Hepatocyte (in vitro differentiated cells): ENCODE data around the gene CAMSAP1. TPM values are rescaled to one million over a fixed set of nuclear protein-coding genes. Genes with fewer than 3 reads are reported as not detected.

ENCODE experiments used
- DNase-seq: peaks from one replicate; pipeline ENCODE4 v3.0.0-alpha.2; 2016; ENCODE audit warnings: low spot score
- H2AFZ ChIP-seq: fragments of 200-600 bp; sonication (generic); 2 replicates; pipeline ENCODE4 v1.6.0; 2016; ENCODE audit warnings: antibody characterized with exemption, mild to moderate bottlenecking
- H3K27ac ChIP-seq: fragments of 200-600 bp; sonication (generic); 2 replicates; pipeline ENCODE4 v1.5.1; 2016; ENCODE audit warnings: mild to moderate bottlenecking
- H3K27me3 ChIP-seq: fragments of 200-600 bp; sonication (generic); 2 replicates; pipeline ENCODE4 v1.6.1; 2016
- H3K36me3 ChIP-seq: fragments of 200-600 bp; sonication (generic); replicated peaks from 2 replicates; pipeline ENCODE4 v1.5.1; 2016; ENCODE audit warnings: low read depth; ENCODE audit not compliant: insufficient read depth
- H3K4me1 ChIP-seq: fragments of 200-600 bp; sonication (generic); 2 replicates; pipeline ENCODE4 v1.5.1; 2016; ENCODE audit warnings: mild to moderate bottlenecking, moderate library complexity; ENCODE audit not compliant: insufficient read depth
- H3K4me2 ChIP-seq: fragments of 200-600 bp; sonication (generic); 2 replicates; pipeline ENCODE4 v1.6.0; 2016
- H3K4me3 ChIP-seq: fragments of 200-600 bp; sonication (generic); 2 replicates; pipeline ENCODE4 v1.5.1; 2016; ENCODE audit warnings: mild to moderate bottlenecking
- H3K79me2 ChIP-seq: fragments of 200-600 bp; sonication (generic); 2 replicates; pipeline ENCODE4 v1.6.0; 2017; ENCODE audit warnings: mild to moderate bottlenecking
- H3K9me2 ChIP-seq: fragments of 200-600 bp; sonication (generic); replicated peaks from 2 replicates; pipeline ENCODE4 v1.6.0; 2017; ENCODE audit warnings: mild to moderate bottlenecking; ENCODE audit not compliant: insufficient read depth
- H3K9me3 ChIP-seq: fragments of 200-600 bp; sonication (generic); 2 replicates; pipeline ENCODE4 v1.5.1; 2016; ENCODE audit warnings: low read depth, mild to moderate bottlenecking
- H4K20me1 ChIP-seq: fragments of 200-600 bp; sonication (generic); 2 replicates; pipeline ENCODE4 v1.6.0; 2016; ENCODE audit warnings: mild to moderate bottlenecking; ENCODE audit not compliant: insufficient read depth, poor library complexity, severe bottlenecking
- EZH2 ChIP-seq: fragments of 200-600 bp; sonication (generic); IDR thresholded peaks from 2 replicates; pipeline ENCODE4 v1.6.1; 2016; ENCODE audit warnings: antibody characterized with exemption, mild to moderate bottlenecking, borderline replicate concordance
- EZH2phosphoT487 ChIP-seq: fragments of 200-600 bp; sonication (generic); IDR thresholded peaks from one replicate; pipeline ENCODE4 v1.6.1; 2018; ENCODE audit warnings: antibody characterized with exemption, mild to moderate bottlenecking, low read depth, moderate library complexity; ENCODE audit not compliant: unreplicated experiment, severe bottlenecking
- WGBS: methylation state at CpG from one replicate; pipeline ENCODE4 v1.1.6; 2016; ENCODE audit warnings: low lambda C conversion rate; ENCODE audit errors: missing lambda C conversion rate; 5-methylcytosine and 5-hydroxymethylcytosine counted together
- polyA plus RNA-seq: library from polyadenylated mRNA; unstranded; fragments of >200 nt; fragmentation: Nextera tagmentation; extraction: Ambion mirVana; gene quantifications from 2 replicates; pipeline ENCODE4 v1.2.1, GENCODE V29; 2016
- total RNA-seq: library from RNA; depleted of rRNA; stranded (reverse); fragments of >200 nt; gene quantifications from 2 replicates; pipeline ENCODE4 v1.2.3, GENCODE V29; 2014
- TF ChIP-seq, protein P1 (sequence below): fragments of 200-600 bp; sonication (generic); IDR thresholded peaks from 2 replicates; pipeline ENCODE4 v1.5.1; 2016; ENCODE audit warnings: antibody characterized with exemption, mild to moderate bottlenecking; ENCODE audit not compliant: poor library complexity

Gene CAMSAP1
- total and polyA plus RNA-seq, 2 experiments from 2014 or later = 5.0 to 15.6 TPM

DNA sequence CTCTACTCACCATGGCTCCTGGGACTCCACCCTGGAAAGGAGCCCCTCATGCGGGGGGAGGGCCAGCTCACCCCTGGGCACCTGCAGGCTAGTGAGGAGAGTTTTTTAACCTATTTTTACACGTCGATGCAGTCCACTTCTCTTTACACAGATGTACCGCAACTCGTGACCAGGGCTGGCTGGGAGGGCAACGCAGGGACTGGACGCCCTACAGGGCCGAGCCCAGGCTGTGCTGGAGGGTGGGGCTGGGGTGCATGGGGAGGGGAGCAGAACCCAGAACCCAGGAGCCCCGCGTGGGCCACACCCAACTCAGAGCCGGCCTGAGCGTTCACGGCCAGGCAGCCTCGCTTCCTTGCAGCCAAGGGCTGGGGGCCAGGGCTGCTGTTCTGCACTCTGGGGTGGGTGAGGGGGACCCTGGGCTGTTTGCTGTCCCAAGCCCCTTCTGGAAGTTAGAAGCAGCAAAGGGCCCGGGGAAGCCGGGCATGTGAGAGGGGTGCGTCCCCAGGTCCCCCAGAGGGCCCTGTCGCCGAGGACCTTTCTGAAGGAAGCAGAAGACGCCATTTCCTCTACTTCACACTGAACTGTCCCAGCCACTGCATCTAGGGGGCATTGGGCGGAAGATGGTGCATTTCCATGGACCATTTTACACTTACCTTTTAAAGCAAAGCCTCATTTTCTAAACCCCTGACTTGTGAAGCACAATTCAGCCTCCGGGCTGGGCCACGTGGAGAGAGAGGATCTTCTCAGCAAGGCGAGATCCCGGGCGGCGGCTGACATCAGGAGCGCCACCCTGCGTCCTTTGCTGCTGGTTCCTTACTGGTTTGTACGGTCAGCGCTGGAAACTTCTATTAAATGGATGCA, 114.8 kb downstream of the CAMSAP1 start:
- no peak overlapping the region for H3K4me3 ChIP-seq
- H4K20me1 ChIP-seq = no peaks in the 10 kb centered on the region
- H3K9me3 ChIP-seq = no peaks in the 10 kb centered on the region
- H3K36me3 ChIP-seq = no peaks in the 10 kb centered on the region
- no peak overlapping the region for H3K27ac ChIP-seq
- H3K27me3 ChIP-seq = no peaks in the 10 kb centered on the region
- H3K9me2 ChIP-seq = no peaks in the 10 kb centered on the region
- WGBS = 90% methylated on average over 28 of the region's 31 CpGs
- no peaks in the 10 kb centered on the region for H3K4me1 ChIP-seq
- DNase-seq = no peak
- no peak overlapping the region for H2AFZ ChIP-seq
- TF ChIP-seq EZH2 (no peak), EZH2phosphoT487 (no peak)
- TF ChIP-seq, protein P1, sequence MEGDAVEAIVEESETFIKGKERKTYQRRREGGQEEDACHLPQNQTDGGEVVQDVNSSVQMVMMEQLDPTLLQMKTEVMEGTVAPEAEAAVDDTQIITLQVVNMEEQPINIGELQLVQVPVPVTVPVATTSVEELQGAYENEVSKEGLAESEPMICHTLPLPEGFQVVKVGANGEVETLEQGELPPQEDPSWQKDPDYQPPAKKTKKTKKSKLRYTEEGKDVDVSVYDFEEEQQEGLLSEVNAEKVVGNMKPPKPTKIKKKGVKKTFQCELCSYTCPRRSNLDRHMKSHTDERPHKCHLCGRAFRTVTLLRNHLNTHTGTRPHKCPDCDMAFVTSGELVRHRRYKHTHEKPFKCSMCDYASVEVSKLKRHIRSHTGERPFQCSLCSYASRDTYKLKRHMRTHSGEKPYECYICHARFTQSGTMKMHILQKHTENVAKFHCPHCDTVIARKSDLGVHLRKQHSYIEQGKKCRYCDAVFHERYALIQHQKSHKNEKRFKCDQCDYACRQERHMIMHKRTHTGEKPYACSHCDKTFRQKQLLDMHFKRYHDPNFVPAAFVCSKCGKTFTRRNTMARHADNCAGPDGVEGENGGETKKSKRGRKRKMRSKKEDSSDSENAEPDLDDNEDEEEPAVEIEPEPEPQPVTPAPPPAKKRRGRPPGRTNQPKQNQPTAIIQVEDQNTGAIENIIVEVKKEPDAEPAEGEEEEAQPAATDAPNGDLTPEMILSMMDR = no peak
- H3K4me2 ChIP-seq = no peak overlapping the region
- no peaks in the 10 kb centered on the region for H3K79me2 ChIP-seq

DNA sequence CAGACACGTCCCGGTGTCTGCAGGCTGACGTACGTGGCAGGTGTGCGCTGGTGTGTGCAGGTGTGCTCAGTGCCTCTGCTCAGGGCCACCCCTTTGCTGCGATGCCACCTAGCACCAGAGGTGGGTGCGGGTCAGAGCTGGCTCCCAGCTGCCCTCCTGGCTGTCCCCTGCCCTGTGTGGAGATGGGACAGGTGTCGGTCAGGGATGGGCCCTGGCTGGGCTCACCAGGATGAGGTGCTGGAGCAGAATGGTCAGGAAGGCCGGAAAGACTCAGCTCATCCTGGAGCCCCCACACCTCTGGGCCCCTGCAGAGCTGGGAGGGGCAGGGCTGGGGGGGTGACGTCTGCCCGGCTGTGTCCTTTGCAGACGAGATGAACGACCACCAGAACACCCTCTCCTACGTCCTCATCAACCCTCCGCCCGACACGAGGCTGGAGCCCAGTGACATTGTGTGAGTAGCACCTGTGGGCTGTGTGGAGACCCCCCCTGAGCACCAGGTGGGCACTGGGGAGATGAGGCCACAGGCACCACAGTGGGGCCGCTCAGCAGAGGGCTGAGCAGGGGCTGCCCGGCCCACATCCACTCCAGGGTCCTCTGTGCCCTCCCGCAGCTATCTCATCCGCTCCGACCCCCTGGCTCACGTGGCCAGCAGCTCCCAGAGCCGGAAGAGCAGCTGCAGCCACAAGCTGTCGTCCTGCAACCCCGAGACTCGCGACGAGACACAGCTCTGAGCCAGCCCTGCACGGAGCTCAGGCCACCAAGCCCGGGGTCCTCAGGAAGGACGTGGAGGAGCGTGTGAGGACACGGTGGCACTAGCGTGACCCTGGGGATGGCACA, 115.7 kb downstream of the CAMSAP1 start:
- TF ChIP-seq EZH2 (no peak), EZH2phosphoT487 (no peak)
- TF ChIP-seq, protein P1 = no peak
- Histone ChIP-seq H3K9me3 (no peaks in the 10 kb centered on the region), H3K27me3 (no peaks in the 10 kb centered on the region), H3K9me2 (no peaks in the 10 kb centered on the region), H3K36me3 (no peaks in the 10 kb centered on the region), H4K20me1 (no peaks in the 10 kb centered on the region), H3K4me1 (no peaks in the 10 kb centered on the region), H3K4me2 (no peak overlapping the region), H2AFZ (no peak overlapping the region), H3K4me3 (no peak overlapping the region), H3K27ac (no peak overlapping the region), H3K79me2 (no peaks in the 10 kb centered on the region)
- WGBS = 86% methylated on average over 35 of the region's 35 CpGs
- DNase-seq = no peak

DNA sequence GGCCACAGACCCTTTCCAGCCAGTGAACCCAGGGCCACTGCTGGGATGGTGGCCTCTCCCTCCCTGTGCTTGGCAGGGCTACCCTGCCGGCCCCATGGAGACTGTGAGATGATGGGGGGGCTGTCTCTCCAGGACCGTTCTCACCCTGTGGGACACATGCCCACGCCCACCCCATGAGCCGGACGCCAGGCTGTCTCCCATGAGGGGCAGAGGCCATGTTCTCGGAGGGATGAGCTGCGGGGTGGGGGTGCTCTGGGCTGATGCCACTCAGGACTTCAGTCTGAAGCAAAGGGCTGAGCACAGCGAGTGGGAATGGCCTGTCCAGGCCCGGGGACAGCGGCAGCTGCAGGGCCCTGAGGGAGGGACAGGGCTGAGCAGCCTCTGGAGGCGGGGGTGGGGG, 116.5 kb downstream of the CAMSAP1 start:
- H2AFZ ChIP-seq = no peak overlapping the region
- TF ChIP-seq EZH2phosphoT487 (no peak), EZH2 (no peak)
- TF ChIP-seq, protein P1 = no peak
- 88% methylated on average over 11 of the region's 11 CpGs for WGBS
- H3K9me3 ChIP-seq = no peaks in the 10 kb centered on the region
- no peaks in the 10 kb centered on the region for H3K9me2 ChIP-seq
- H3K4me2 ChIP-seq = no peak overlapping the region
- no peaks in the 10 kb centered on the region for H4K20me1 ChIP-seq
- no peaks in the 10 kb centered on the region for H3K4me1 ChIP-seq
- no peaks in the 10 kb centered on the region for H3K36me3 ChIP-seq
- no peaks in the 10 kb centered on the region for H3K79me2 ChIP-seq
- no peak overlapping the region for H3K27ac ChIP-seq
- no peak overlapping the region for H3K4me3 ChIP-seq
- no peaks in the 10 kb centered on the region for H3K27me3 ChIP-seq
- DNase-seq = no peak
